Fibroblast of villous mesenchyme (primary cell): Measurements from ENCODE around the gene CDH4. TPM values are rescaled to one million over a fixed set of nuclear protein-coding genes. Genes with fewer than 3 reads are reported as not detected.

Experiments
- DNase-seq: peaks from one replicate; pipeline ENCODE4 v3.0.0-alpha.2; 2010; ENCODE audit warnings: low read depth
- H3K4me3 ChIP-seq: 2 replicates; pipeline ENCODE4 v1.5.1; 2011; ENCODE audit warnings: low read depth, mild to moderate bottlenecking, low read length
- total RNA-seq: library from RNA; depleted of rRNA; stranded (reverse); fragments of >200 nt; gene quantifications from 2 replicates; pipeline ENCODE4 v1.2.3, GENCODE V29; 2012
- TF ChIP-seq, protein P1 (sequence below): IDR thresholded peaks from 2 replicates; pipeline ENCODE4 v1.5.1; 2012; ENCODE audit warnings: low read depth, mild to moderate bottlenecking, low read length; ENCODE audit not compliant: insufficient read depth

CDH4 gene
- total RNA-seq, 1 donor = 1.7 TPM

DNA sequence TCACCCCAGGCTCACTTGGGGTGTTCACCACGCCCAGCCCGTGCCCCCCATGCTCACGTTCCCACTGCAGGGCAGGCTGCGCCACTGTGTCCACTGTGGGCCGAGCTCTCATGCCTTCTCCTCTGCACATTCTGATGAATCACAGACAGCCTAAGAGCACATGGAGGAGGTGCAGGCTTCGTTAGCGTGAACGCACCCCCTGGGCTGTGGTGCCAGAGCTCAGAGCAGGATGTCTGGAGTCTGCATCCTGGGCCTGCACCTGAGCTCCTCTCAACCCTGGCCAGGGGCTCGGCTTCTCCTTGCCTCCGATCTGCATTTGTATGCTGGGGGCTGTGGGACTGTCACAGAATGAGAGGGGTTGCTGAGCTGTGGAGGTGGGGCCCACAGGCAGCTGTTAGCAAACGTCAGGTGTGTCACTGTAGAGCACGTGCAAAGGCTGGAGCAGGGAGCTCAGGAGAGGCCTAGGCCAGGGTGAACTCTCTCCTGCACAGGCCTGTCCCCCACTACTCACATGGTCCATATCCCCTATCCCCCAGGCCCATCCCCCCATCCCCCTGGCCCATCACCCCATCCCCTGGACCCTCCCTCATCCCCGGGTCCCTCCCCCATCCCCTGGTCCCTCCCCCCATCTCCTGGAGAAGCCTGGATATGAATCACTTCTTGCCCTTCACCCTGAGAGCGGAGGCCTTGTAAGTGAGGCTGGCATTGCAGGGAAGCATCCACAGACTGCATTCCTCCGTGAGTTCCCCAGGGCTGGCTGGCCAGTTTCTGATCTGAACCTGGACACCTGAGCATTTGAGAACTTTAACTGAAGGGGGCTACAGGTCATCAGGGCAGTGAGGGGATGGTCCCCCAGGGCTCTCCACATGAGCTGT is 504.1 kb downstream of the CDH4 start:
- TF ChIP-seq, protein P1, sequence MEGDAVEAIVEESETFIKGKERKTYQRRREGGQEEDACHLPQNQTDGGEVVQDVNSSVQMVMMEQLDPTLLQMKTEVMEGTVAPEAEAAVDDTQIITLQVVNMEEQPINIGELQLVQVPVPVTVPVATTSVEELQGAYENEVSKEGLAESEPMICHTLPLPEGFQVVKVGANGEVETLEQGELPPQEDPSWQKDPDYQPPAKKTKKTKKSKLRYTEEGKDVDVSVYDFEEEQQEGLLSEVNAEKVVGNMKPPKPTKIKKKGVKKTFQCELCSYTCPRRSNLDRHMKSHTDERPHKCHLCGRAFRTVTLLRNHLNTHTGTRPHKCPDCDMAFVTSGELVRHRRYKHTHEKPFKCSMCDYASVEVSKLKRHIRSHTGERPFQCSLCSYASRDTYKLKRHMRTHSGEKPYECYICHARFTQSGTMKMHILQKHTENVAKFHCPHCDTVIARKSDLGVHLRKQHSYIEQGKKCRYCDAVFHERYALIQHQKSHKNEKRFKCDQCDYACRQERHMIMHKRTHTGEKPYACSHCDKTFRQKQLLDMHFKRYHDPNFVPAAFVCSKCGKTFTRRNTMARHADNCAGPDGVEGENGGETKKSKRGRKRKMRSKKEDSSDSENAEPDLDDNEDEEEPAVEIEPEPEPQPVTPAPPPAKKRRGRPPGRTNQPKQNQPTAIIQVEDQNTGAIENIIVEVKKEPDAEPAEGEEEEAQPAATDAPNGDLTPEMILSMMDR = no peak
- no peak for DNase-seq
- no peak overlapping the region for H3K4me3 ChIP-seq

DNA sequence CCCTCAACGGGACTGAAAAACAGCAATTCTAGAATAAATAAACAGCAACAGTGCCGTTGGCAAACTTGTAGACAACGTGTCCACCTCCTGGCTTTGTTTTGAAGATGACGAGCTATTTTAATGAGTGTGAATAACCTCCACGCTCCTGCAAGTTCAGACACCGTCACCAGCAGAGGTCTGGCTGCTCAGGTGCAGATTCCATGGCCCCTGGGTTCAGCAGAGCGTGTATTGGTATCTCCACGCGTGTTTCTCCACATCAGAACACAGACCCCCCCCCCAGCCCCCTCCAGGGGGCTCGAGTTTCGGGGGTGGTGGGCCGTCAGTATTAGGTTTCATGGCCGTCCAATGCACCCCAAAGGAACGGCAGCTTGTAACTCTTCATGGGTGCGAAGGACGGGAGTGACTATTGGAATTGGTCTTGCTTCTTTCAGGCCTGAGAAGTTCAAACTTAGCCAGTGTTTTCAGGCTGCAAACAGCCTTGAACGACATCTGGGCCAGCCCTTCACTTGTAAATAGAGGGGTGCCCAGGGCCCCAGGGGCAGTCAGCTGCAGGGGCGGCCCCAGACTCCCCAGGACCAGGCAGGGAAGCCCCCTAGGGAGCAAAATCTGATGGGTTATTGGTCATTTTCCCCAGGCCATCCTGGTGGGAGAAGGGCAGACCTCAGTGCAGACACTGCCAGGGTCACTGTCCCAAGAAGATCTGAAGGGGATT is 505.1 kb downstream of the CDH4 start:
- no peak overlapping the region for H3K4me3 ChIP-seq
- TF ChIP-seq, protein P1 = no peak
- DNase-seq = no peak

DNA sequence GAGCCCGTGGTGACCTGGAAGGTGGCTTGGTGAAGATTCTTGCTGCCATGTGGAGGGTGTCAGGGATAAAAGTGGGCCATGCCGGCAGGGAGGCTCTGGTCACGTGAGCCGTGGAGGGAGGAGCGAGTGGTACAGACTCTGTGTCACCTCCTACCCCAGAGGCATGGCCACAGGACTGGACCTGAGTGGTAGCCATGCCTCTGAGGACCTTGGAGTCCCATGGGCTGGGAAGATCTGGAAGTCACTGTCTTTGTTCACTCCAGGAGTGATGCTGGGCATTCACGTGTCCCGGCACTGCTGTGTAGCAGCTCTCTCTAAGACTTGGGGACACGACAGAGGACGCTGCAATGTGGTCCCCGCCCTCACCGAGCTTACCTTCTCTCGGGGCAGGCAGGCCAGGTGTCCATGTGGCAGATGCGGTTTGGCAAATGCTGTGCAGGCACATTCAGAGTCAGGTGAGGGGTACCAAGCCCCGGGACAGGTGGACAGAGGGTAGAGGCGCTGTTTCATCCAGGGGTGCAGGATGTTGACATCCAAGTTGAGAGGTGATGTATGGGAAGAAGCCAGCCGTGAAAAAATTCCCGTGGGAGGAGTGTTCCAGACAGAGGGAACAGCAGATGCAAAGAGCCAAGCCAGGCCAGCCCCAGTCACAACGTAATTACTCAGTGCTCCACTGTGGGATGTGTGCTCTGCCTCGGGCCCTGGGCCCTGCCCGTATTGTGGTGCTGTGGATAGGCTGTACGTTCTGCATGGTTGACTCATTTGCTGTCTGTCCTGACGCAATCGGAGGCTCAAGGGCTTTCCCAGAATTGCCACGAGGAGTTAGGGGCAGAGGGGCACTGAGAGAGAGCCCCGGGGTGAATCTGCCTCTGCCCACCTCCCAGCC is 505.9 kb downstream of the CDH4 start:
- no peak for DNase-seq
- no peak overlapping the region for H3K4me3 ChIP-seq
- TF ChIP-seq, protein P1 = no peak

DNA sequence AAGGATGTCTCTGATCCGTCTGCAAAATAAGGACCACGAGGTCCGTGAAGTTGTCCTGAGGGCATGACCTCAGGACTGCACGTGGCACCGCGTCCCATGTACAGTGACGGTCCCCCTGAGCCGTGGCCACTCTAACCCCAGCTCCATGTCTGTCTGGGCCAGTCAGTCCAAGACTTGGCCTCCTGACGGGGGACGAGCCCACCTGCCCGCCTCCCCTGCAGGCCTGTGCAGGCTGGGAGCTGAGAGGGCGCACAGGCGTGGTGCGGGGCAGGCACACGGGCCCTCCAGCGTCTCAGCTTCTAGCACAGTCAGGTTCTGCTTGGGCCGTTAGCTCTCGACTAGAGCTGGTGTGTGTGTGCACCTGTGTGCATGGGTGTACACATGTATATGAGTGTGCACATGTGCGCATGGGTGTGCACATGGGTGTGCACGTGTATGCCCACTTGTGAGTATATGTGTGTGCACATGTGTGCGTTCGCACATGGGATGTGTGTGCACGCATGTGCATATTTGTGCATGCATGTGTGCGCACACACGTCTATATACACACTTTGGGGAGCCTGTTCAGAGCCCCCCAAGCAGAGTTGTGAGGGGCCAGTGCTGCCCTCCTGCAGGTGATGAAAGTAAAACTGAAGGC is 506.6 kb downstream of the CDH4 start:
- no peak overlapping the region for H3K4me3 ChIP-seq
- DNase-seq = no peak
- TF ChIP-seq, protein P1 = no peak

DNA sequence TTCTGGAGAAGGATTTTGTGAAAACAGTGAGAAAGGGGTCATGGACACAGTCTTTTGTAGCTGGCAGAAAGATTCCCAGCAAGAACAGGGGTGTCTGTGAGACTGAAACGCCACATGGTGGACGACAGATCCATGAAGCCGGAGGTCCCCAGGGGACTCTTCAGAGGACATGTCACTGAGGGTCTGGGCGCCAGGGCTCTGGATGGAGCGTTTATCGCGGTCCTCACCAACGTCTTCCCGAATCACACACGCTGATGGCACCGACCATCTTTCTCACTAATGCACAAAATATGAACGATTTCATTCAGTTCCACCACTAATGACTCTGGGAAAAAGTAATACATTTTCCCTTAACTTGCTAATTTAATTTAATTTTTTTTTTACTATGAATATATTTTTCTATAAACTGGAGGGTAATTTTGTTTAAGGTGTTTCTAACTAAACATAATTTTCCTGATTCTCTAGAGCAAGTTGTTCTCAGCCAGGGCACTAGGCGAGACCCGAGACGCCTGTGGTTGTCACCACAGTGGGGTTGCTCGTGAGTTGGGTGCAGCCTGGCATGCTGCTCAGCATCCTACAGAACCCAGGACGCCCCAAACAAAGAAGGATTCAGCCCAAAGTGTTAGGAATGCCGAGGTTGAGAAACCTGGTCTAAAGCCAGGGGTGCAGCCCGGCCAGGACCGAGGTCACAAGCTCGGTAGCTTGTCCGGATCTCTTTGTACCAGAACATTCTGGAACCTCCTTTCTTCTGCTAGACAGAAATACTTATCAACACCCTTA is 507.4 kb downstream of the CDH4 start:
- DNase-seq = no peak
- TF ChIP-seq, protein P1 = no peak
- no peak overlapping the region for H3K4me3 ChIP-seq
